Measurements from ENCODE around the gene FLT4.

FLT4 gene

GRCh38 chr5:180625791-180626660, 23.4 kb downstream of the FLT4 start:
- DNase-seq: no peak

GRCh38 chr5:180625125-180625790, 24.1 kb downstream of the FLT4 start:
- DNase-seq: no peak

- no peak for DNase-seq
Measured at GRCh38 chr5:180624587-180624986, 24.8 kb downstream of the FLT4 start.

- DNase-seq: no peak
Measured at GRCh38 chr5:180623844-180624243, 25.6 kb downstream of the FLT4 start.

- no peak for DNase-seq
Measured at GRCh38 chr5:180623411-180623834, 26.0 kb downstream of the FLT4 start.

- no peak for DNase-seq
Measured at GRCh38 chr5:180622910-180623309, 26.5 kb downstream of the FLT4 start.

GRCh38 chr5:180621311-180621710, 28.1 kb downstream of the FLT4 start:
- DNase-seq: no peak

GRCh38 chr5:180620014-180620413, 29.4 kb downstream of the FLT4 start:
- no peak for DNase-seq

- no peak for DNase-seq
Measured at GRCh38 chr5:180619563-180619915, 29.9 kb downstream of the FLT4 start.

- peak in 1 of 2 donors; percentile 27 for DNase-seq
Measured at GRCh38 chr5:180618829-180619562, 30.4 kb downstream of the FLT4 start.

GRCh38 chr5:180618487-180618828, 30.9 kb downstream of the FLT4 start:
- no peak for DNase-seq

- no peak for DNase-seq
Measured at GRCh38 chr5:180613814-180614188, 35.6 kb downstream of the FLT4 start.

- DNase-seq: no peak
Measured at GRCh38 chr5:180613188-180613813, 36.1 kb downstream of the FLT4 start.

GRCh38 chr5:180612683-180613082, 36.7 kb downstream of the FLT4 start:
- DNase-seq: no peak

GRCh38 chr5:180611140-180611850, 38.1 kb downstream of the FLT4 start:
- DNase-seq: no peak

GRCh38 chr5:180609817-180610550, 39.4 kb downstream of the FLT4 start:
- no peak for DNase-seq

GRCh38 chr5:180609386-180609785, 40.0 kb downstream of the FLT4 start:
- no peak for DNase-seq

- no peak for DNase-seq
Measured at GRCh38 chr5:180608572-180609310, 40.7 kb downstream of the FLT4 start.

- DNase-seq: no peak
Measured at GRCh38 chr5:180607861-180608571, 41.4 kb downstream of the FLT4 start.

- DNase-seq: no peak
Measured at GRCh38 chr5:180606215-180606785, 43.1 kb downstream of the FLT4 start.

All from CD4-positive, alpha-beta T cell treated with Interferon alpha-2 for 1 hour (primary cell).